ENCODE data around the gene ATP5F1C.

Gene ATP5F1C

DNA sequence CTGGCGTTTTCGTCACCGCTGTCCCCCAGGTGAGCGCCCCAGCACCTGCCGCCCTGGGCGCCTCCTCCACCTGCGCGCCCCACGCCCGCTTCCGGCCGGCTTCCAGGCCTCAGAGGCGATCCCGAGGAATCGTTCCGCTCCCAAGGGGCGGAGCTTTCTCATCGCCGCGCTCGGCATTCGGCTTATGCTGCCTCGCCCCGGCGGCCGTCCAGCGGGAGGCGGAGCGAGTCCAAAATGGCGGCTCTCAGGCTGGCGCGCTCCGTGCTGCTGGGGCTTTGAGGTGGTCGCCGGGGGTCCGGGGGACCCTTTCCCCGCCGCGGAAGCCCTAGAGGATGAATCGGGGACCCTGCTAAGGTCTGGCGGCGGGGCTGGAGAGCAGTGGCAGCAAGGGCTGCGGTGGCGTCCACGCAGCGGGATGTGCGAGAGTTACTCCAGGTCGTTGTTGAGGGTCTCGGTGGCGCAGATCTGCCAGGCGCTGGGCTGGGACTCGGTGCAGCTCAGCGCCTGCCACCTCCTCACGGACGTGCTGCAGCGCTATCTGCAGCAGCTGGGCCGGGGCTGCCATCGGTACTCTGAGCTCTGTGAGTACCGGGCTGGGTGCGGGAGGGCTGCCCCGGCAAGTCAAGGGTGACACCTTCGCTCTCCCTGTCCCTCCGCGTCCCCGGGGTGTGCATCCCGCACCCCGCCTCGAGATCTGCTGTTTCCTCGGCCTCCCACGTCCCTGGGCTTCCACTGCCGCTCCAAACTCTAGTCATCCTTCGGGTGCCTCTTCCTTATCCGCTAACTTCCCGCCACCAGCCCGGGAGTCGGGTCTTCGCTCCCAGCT, 30.5 kb downstream of the ATP5F1C start, which contains the start of gene TAF3:
TSS of gene TAF3 (plus strand) at position 211 of the 826 bp plus-strand sequence. CDS start at position 416, 205 bp downstream.
- ChIA-PET CTCF (interaction anchor here (0.7 to 1.7 kb wide), 3 partner anchors 10 to 46 kb away, joined by 3 to 5 read pairs (median 4); no protein-coding TSS in a partner anchor), POLR2A (interaction anchor here (0.6 to 2.3 kb wide), 12 partner anchors 9 to 1420 kb away, joined by 3 to 33 read pairs (median 4); partner anchors contain the start of genes ATP5F1C and KIN)
- Histone ChIP-seq H3K4me1 (ENCODE audit: control insufficient read depth, insufficient read depth, low read length) (peaks cover 3% of the 10 kb centered on the region; the same call in 1 of the 2 replicates), H3K4me3 (ENCODE audit: low read depth, low read length) (peak within 1 kb of the TSS; percentile 75), H3K36me3 (ENCODE audit: control insufficient read depth in 2 of 2, insufficient read depth in 1 of 2, low read length in 2 of 2) (peaks cover 8 to 14% of the 10 kb centered on the region in 2 experiments), H3K9me3 (ENCODE audit: control insufficient read depth, insufficient read depth, low read depth, low read length) (no peaks in the 10 kb centered on the region), H3K27ac (ENCODE audit: extremely low read depth, low read depth, low read length) (peak within 1 kb of the TSS; percentile 61; the same call in 1 of the 2 replicates)
- TF ChIP-seq, protein P1, sequence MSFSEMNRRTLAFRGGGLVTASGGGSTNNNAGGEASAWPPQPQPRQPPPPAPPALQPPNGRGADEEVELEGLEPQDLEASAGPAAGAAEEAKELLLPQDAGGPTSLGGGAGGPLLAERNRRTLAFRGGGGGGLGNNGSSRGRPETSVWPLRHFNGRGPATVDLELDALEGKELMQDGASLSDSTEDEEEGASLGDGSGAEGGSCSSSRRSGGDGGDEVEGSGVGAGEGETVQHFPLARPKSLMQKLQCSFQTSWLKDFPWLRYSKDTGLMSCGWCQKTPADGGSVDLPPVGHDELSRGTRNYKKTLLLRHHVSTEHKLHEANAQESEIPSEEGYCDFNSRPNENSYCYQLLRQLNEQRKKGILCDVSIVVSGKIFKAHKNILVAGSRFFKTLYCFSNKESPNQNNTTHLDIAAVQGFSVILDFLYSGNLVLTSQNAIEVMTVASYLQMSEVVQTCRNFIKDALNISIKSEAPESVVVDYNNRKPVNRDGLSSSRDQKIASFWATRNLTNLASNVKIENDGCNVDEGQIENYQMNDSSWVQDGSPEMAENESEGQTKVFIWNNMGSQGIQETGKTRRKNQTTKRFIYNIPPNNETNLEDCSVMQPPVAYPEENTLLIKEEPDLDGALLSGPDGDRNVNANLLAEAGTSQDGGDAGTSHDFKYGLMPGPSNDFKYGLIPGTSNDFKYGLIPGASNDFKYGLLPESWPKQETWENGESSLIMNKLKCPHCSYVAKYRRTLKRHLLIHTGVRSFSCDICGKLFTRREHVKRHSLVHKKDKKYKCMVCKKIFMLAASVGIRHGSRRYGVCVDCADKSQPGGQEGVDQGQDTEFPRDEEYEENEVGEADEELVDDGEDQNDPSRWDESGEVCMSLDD (tag by site-specific recombination; IDR thresholded peaks at IDR 0.05) = peak; percentile 99
- TF ChIP-seq, protein P2, sequence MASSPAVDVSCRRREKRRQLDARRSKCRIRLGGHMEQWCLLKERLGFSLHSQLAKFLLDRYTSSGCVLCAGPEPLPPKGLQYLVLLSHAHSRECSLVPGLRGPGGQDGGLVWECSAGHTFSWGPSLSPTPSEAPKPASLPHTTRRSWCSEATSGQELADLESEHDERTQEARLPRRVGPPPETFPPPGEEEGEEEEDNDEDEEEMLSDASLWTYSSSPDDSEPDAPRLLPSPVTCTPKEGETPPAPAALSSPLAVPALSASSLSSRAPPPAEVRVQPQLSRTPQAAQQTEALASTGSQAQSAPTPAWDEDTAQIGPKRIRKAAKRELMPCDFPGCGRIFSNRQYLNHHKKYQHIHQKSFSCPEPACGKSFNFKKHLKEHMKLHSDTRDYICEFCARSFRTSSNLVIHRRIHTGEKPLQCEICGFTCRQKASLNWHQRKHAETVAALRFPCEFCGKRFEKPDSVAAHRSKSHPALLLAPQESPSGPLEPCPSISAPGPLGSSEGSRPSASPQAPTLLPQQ (tag by site-specific recombination; IDR thresholded peaks at IDR 0.05) = peak; percentile 75
- TF ChIP-seq ZNF629 (tag by site-specific recombination; IDR thresholded peaks at IDR 0.05) (peak; percentile 76), ZNF324 (tag by site-specific recombination; IDR thresholded peaks at IDR 0.05) (peak; percentile 89; the same call in 1 of the 2 replicates), ZBTB8A (tag by site-specific recombination; IDR thresholded peaks at IDR 0.05) (peak; percentile 98), PRDM1 (tag by site-specific recombination; IDR thresholded peaks at IDR 0.05) (no peak), MZF1 (tag by site-specific recombination; IDR thresholded peaks at IDR 0.05; ENCODE audit: borderline replicate concordance) (no peak), ZNF830 (tag by site-specific recombination; IDR thresholded peaks at IDR 0.05; ENCODE audit: low read depth) (no peak), ZNF514 (tag by site-specific recombination; IDR thresholded peaks at IDR 0.05) (no peak), ZNF112 (tag by site-specific recombination; IDR thresholded peaks at IDR 0.05) (no peak)
- TF ChIP-seq, protein P3, sequence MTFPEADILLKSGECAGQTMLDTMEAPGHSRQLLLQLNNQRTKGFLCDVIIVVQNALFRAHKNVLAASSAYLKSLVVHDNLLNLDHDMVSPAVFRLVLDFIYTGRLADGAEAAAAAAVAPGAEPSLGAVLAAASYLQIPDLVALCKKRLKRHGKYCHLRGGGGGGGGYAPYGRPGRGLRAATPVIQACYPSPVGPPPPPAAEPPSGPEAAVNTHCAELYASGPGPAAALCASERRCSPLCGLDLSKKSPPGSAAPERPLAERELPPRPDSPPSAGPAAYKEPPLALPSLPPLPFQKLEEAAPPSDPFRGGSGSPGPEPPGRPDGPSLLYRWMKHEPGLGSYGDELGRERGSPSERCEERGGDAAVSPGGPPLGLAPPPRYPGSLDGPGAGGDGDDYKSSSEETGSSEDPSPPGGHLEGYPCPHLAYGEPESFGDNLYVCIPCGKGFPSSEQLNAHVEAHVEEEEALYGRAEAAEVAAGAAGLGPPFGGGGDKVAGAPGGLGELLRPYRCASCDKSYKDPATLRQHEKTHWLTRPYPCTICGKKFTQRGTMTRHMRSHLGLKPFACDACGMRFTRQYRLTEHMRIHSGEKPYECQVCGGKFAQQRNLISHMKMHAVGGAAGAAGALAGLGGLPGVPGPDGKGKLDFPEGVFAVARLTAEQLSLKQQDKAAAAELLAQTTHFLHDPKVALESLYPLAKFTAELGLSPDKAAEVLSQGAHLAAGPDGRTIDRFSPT (tag by site-specific recombination; IDR thresholded peaks at IDR 0.05) = 0 out of 2 replicates have a peak, but pooled peaks have one; percentile 30
- TF ChIP-seq, protein P4, sequence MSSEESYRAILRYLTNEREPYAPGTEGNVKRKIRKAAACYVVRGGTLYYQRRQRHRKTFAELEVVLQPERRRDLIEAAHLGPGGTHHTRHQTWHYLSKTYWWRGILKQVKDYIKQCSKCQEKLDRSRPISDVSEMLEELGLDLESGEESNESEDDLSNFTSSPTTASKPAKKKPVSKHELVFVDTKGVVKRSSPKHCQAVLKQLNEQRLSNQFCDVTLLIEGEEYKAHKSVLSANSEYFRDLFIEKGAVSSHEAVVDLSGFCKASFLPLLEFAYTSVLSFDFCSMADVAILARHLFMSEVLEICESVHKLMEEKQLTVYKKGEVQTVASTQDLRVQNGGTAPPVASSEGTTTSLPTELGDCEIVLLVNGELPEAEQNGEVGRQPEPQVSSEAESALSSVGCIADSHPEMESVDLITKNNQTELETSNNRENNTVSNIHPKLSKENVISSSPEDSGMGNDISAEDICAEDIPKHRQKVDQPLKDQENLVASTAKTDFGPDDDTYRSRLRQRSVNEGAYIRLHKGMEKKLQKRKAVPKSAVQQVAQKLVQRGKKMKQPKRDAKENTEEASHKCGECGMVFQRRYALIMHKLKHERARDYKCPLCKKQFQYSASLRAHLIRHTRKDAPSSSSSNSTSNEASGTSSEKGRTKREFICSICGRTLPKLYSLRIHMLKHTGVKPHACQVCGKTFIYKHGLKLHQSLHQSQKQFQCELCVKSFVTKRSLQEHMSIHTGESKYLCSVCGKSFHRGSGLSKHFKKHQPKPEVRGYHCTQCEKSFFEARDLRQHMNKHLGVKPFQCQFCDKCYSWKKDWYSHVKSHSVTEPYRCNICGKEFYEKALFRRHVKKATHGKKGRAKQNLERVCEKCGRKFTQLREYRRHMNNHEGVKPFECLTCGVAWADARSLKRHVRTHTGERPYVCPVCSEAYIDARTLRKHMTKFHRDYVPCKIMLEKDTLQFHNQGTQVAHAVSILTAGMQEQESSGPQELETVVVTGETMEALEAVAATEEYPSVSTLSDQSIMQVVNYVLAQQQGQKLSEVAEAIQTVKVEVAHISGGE (tag by site-specific recombination; conservative IDR thresholded peaks at IDR 0.05; ENCODE audit: low read depth) = peak; percentile 67; the same call in 1 of the 2 replicates
- TF ChIP-seq, protein P5, sequence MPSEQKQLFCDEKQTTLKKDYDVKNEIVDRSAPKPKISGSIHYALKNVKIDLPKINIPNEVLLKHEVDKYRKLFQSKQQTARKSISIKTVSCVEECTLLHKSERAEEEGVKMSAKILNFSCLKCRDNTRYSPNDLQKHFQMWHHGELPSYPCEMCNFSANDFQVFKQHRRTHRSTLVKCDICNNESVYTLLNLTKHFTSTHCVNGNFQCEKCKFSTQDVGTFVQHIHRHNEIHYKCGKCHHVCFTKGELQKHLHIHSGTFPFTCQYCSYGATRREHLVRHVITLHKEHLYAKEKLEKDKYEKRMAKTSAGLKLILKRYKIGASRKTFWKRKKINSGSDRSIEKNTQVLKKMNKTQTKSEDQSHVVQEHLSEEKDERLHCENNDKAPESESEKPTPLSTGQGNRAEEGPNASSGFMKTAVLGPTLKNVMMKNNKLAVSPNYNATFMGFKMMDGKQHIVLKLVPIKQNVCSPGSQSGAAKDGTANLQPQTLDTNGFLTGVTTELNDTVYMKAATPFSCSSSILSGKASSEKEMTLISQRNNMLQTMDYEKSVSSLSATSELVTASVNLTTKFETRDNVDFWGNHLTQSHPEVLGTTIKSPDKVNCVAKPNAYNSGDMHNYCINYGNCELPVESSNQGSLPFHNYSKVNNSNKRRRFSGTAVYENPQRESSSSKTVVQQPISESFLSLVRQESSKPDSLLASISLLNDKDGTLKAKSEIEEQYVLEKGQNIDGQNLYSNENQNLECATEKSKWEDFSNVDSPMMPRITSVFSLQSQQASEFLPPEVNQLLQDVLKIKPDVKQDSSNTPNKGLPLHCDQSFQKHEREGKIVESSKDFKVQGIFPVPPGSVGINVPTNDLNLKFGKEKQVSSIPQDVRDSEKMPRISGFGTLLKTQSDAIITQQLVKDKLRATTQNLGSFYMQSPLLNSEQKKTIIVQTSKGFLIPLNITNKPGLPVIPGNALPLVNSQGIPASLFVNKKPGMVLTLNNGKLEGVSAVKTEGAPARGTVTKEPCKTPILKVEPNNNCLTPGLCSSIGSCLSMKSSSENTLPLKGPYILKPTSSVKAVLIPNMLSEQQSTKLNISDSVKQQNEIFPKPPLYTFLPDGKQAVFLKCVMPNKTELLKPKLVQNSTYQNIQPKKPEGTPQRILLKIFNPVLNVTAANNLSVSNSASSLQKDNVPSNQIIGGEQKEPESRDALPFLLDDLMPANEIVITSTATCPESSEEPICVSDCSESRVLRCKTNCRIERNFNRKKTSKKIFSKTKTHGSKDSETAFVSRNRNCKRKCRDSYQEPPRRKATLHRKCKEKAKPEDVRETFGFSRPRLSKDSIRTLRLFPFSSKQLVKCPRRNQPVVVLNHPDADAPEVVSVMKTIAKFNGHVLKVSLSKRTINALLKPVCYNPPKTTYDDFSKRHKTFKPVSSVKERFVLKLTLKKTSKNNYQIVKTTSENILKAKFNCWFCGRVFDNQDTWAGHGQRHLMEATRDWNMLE (tag by site-specific recombination; conservative IDR thresholded peaks at IDR 0.05; ENCODE audit: low read depth) = peak; percentile 97
- TF ChIP-seq, protein P6, sequence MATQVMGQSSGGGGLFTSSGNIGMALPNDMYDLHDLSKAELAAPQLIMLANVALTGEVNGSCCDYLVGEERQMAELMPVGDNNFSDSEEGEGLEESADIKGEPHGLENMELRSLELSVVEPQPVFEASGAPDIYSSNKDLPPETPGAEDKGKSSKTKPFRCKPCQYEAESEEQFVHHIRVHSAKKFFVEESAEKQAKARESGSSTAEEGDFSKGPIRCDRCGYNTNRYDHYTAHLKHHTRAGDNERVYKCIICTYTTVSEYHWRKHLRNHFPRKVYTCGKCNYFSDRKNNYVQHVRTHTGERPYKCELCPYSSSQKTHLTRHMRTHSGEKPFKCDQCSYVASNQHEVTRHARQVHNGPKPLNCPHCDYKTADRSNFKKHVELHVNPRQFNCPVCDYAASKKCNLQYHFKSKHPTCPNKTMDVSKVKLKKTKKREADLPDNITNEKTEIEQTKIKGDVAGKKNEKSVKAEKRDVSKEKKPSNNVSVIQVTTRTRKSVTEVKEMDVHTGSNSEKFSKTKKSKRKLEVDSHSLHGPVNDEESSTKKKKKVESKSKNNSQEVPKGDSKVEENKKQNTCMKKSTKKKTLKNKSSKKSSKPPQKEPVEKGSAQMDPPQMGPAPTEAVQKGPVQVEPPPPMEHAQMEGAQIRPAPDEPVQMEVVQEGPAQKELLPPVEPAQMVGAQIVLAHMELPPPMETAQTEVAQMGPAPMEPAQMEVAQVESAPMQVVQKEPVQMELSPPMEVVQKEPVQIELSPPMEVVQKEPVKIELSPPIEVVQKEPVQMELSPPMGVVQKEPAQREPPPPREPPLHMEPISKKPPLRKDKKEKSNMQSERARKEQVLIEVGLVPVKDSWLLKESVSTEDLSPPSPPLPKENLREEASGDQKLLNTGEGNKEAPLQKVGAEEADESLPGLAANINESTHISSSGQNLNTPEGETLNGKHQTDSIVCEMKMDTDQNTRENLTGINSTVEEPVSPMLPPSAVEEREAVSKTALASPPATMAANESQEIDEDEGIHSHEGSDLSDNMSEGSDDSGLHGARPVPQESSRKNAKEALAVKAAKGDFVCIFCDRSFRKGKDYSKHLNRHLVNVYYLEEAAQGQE (tag by site-specific recombination; IDR thresholded peaks at IDR 0.05) = no peak; the same call in none of the 2 replicates
